Measurements from ENCODE around the gene MYO16. TPM values are rescaled to one million over a fixed set of nuclear protein-coding genes. Genes with fewer than 3 reads are reported as not detected.

The MYO16 gene
- polyA plus RNA-seq, 1 experiment: not detected

DNA sequence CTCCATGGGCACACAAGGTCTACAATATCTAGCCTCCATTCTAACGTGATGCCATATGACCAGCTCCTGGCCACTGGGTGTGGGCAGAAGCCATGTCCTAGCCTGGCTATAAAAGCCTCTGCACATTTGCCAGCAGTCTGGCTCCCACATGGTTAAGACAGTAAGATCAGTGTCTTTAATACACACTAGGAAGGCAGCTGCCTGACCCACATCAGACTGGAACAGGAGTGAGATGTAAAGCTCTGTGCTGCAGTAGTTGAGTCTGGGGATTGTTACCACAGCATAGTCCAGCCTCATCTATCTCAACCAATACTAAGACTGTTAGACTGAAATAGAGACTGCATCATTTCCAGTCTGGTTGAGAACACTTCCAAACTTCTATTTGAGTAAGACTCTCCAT is 623.9 kb downstream of the MYO16 start:
- TF ChIP-seq, protein P1, sequence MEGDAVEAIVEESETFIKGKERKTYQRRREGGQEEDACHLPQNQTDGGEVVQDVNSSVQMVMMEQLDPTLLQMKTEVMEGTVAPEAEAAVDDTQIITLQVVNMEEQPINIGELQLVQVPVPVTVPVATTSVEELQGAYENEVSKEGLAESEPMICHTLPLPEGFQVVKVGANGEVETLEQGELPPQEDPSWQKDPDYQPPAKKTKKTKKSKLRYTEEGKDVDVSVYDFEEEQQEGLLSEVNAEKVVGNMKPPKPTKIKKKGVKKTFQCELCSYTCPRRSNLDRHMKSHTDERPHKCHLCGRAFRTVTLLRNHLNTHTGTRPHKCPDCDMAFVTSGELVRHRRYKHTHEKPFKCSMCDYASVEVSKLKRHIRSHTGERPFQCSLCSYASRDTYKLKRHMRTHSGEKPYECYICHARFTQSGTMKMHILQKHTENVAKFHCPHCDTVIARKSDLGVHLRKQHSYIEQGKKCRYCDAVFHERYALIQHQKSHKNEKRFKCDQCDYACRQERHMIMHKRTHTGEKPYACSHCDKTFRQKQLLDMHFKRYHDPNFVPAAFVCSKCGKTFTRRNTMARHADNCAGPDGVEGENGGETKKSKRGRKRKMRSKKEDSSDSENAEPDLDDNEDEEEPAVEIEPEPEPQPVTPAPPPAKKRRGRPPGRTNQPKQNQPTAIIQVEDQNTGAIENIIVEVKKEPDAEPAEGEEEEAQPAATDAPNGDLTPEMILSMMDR (IDR thresholded peaks at IDR 0.05; ENCODE audit: insufficient read depth, low read depth, low read length): no peak
- Histone ChIP-seq H3K4me3 (ENCODE audit: low read depth, low read length) (no peak overlapping the region), H3K27me3 (ENCODE audit: control insufficient read depth, insufficient read depth, low read length) (no peaks in the 10 kb centered on the region), H3K36me3 (ENCODE audit: control insufficient read depth, insufficient read depth, low read length) (no peaks in the 10 kb centered on the region)
- no peak for DNase-seq (ENCODE audit: low read depth)
- CTCF ChIA-PET: interaction anchor here (0.6 kb wide), 1 partner anchor 11 kb away, joined by 6 read pairs; no protein-coding TSS in a partner anchor
- POLR2A ChIA-PET: no interaction called here

DNA sequence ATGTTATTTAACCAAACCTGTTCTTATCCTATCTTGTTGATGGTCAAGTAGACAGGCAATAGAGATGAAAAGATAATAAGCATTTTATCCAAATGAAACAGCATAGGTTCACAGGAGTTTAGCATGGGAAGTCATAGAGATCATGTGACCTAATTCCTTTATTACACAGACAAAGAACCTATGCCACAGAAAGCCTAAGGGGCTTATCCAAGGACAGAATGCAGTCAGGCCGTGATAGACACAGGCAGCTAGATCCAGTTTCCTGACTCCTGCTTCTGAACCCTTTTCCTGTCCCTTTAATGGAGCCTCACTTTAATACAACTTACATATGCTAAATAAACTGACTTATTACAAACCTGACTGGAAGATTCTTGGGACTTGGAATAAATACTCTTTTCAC is 624.9 kb downstream of the MYO16 start:
- CTCF ChIA-PET: no interaction called here
- Histone ChIP-seq H3K27me3 (ENCODE audit: control insufficient read depth, insufficient read depth, low read length) (no peaks in the 10 kb centered on the region), H3K4me3 (ENCODE audit: low read depth, low read length) (no peak overlapping the region), H3K36me3 (ENCODE audit: control insufficient read depth, insufficient read depth, low read length) (no peaks in the 10 kb centered on the region)
- TF ChIP-seq, protein P1 (IDR thresholded peaks at IDR 0.05; ENCODE audit: insufficient read depth, low read depth, low read length): no peak
- DNase-seq (ENCODE audit: low read depth): no peak
- POLR2A ChIA-PET: no interaction called here

DNA sequence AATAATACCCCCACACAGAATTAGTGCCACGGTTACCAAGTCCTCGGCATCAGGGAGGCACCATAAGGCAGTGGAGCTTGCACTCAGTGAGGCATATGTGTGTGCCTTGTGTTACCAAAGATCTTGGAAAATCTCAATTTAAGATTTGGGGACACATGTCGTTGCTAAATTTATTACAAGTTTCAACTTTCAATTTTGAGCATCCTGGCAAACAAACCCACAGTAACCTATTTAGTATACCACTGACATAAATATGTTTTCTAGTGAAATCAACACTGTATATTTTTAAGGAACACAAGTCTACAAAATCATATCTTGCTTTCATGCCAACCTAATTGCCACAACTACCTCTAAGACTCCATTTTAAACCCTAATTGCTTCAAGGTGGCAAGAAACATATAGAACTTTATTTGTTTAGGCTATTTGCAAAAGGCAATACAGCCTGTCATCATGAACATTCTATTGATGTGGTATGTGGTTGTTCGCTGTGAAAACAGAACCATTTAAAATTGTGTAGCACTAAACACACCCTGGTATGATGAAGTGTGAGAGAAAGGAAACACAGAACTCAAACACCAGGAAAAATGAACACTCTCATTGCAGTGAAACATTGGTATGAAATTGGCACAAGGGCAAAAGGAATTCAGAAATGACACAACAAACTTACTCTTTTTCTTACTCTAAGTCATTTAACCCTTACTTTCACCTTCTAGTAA is 625.9 kb downstream of the MYO16 start:
- no peak for DNase-seq (ENCODE audit: low read depth)
- CTCF ChIA-PET: no interaction called here
- no peaks in the 10 kb centered on the region for H3K27me3 ChIP-seq (ENCODE audit: control insufficient read depth, insufficient read depth, low read length)
- H3K4me3 ChIP-seq (ENCODE audit: low read depth, low read length): no peak overlapping the region
- POLR2A ChIA-PET: no interaction called here
- H3K36me3 ChIP-seq (ENCODE audit: control insufficient read depth, insufficient read depth, low read length): no peaks in the 10 kb centered on the region
- TF ChIP-seq, protein P1 (IDR thresholded peaks at IDR 0.05; ENCODE audit: insufficient read depth, low read depth, low read length): no peak

DNA sequence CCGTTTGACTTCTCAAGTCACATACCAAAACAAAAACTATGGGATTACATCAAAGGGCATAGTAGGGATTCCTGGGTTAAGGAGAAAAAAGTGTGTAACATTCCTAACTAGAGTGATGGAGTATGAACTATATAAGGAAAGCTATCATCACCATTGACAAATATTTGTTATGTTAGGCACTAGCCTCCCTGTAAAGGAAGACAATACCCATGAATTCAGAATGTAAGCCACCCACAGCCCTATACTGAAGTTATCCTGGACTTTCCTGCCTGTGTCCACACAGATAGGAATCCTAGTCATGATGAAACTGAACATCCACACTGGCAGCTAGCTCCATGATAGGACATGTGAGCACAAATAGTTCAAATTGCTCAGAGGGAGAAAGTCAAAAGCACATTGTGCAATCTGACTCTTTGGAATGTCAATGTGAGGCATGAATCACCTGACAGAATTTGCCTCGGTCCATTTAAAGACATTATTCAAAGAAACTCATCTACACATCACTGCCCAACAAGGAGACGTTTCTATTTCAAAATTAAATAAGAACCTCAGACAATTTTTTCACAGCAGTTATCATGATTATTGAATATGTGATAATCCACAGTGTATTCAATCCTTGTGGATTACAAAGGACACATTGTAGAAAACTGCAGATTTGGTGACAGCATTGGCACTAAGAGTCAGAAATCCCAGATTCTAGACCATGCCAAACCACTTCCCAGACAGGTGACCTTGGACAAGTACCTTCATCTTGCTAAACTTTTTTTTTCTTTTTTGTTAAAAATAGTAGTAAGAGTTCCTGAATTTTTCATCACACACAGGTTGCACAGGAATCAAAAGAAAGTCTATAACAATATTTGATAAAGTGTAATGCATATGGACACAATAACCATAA is 627.7 kb downstream of the MYO16 start:
- ChIA-PET CTCF (no interaction called here), POLR2A (no interaction called here)
- H3K36me3 ChIP-seq (ENCODE audit: control insufficient read depth, insufficient read depth, low read length): no peaks in the 10 kb centered on the region
- no peaks in the 10 kb centered on the region for H3K27me3 ChIP-seq (ENCODE audit: control insufficient read depth, insufficient read depth, low read length)
- DNase-seq (ENCODE audit: low read depth): peak; percentile 94
- H3K4me3 ChIP-seq (ENCODE audit: low read depth, low read length): no peak overlapping the region
- TF ChIP-seq, protein P1 (IDR thresholded peaks at IDR 0.05; ENCODE audit: insufficient read depth, low read depth, low read length): no peak

Measured in BJ (cell line).